Erythroblast (primary cell): ENCODE results near the gene PIGC.

Experiments
- GATA1 ChIP-seq: IDR thresholded peaks from 2 replicates; pipeline ENCODE4 v1.6.1; 2011; ENCODE audit warnings: low read depth, mild to moderate bottlenecking, control low read depth, low read length, moderate library complexity
- POLR2A ChIP-seq: IDR thresholded peaks from 2 replicates; pipeline ENCODE4 v1.6.1; 2011; ENCODE audit warnings: mild to moderate bottlenecking, low read length

DNA sequence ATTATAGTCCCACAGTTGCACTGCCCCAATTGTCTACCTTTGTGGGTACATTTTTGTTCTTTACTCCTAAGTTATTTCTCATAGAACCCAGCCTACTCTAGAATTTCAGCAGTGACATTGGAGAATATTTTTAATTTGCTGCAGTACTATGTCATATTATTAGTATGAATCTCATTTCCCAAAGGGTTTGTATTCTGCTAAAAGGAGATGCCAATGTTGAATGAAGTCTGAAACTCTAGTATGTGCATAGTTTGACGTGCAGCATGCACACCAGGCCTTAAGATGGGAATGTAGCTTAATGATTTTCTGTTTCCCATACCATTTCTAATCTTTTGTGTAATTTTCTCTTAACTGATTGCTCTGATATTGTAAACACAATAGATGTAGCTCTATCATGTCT, 33.8 kb downstream of the PIGC start:
- TF ChIP-seq POLR2A (no peak), GATA1 (no peak)
